ENCODE measurements around the gene CACNA2D4. TPM values are rescaled to one million over a fixed set of nuclear protein-coding genes. Genes with fewer than 3 reads are reported as not detected.

Gene CACNA2D4
- total RNA-seq, 4 donors from 2014 or later: 0.84 to 3.8 (median 3.4) TPM

DNA sequence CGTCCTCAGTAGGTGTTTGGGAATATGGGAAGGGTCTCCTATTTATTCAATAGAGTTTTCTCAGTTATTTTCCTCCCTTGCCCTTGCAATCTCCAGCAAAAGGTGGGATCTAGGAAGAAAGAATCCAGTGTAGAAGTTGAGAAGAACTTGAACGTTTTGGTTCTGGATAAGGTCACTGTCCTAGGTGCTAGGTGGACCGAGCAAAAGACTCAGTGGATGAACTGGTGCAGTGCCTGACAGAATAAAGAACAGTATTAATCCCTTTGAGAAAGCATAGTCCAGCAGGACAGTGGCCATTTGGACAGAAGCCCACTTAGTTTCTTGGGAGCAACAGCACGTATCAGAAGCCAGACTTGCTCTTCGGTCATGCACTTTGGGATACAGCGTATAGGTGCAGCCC, 130.7 kb downstream of the CACNA2D4 start:
- 46% methylated on average over 6 of the region's 6 CpGs for WGBS
- Histone ChIP-seq H3K27ac (replicated peaks in 1 of 4) (no peak overlapping the region), H3K4me3 (no peak overlapping the region), H3K4me1 (peaks cover 0 to 21% (median 11%) of the 10 kb centered on the region in 4 donors), H3K27me3 (no peaks in the 10 kb centered on the region), H3K36me3 (peaks cover 12 to 53% (median 35%) of the 10 kb centered on the region in 4 donors), H3K9me3 (no peaks in the 10 kb centered on the region)
- TF ChIP-seq POLR2A (IDR thresholded peaks at IDR 0.05; ENCODE audit: low read depth) (no peak), EP300 (IDR thresholded peaks at IDR 0.05) (no peak), POLR2AphosphoS5 (IDR thresholded peaks at IDR 0.05) (no peak)
- TF ChIP-seq, protein P1, sequence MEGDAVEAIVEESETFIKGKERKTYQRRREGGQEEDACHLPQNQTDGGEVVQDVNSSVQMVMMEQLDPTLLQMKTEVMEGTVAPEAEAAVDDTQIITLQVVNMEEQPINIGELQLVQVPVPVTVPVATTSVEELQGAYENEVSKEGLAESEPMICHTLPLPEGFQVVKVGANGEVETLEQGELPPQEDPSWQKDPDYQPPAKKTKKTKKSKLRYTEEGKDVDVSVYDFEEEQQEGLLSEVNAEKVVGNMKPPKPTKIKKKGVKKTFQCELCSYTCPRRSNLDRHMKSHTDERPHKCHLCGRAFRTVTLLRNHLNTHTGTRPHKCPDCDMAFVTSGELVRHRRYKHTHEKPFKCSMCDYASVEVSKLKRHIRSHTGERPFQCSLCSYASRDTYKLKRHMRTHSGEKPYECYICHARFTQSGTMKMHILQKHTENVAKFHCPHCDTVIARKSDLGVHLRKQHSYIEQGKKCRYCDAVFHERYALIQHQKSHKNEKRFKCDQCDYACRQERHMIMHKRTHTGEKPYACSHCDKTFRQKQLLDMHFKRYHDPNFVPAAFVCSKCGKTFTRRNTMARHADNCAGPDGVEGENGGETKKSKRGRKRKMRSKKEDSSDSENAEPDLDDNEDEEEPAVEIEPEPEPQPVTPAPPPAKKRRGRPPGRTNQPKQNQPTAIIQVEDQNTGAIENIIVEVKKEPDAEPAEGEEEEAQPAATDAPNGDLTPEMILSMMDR (IDR thresholded peaks at IDR 0.05): no peak
- DNase-seq (ENCODE audit: extremely low spot score): no peak
- intact Hi-C loops (cut with DNase I): loop anchor here (5.0 kb wide), 1 partner anchor 90 kb away; no protein-coding TSS in a partner anchor

DNA sequence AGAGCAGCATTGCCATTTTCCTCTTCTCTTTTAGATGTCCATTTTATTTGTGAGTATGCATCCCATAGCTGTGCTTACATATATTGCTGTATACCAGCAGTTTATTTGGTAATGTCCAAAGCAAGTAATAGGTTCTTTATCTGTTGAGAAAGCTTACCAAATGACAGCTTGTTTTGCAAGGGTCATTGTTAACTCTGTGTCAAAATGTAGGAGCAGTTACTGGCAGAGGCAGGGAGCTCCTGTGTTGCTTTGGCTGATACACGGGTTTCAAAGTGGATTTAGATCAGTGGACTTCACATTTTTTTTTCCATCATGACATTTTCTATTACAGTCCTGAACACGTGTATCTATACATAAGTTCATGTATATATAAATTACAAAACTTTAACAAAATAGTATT, 136.2 kb downstream of the CACNA2D4 start:
- no peak overlapping the region for H3K4me3 ChIP-seq
- no peak overlapping the region for H3K27ac ChIP-seq (replicated peaks in 1 of 4)
- TF ChIP-seq POLR2AphosphoS5 (IDR thresholded peaks at IDR 0.05) (no peak), POLR2A (IDR thresholded peaks at IDR 0.05; ENCODE audit: low read depth) (no peak), EP300 (IDR thresholded peaks at IDR 0.05) (no peak)
- TF ChIP-seq, protein P1 (IDR thresholded peaks at IDR 0.05): no peak
- H3K36me3 ChIP-seq: peaks cover 16 to 70% (median 36%) of the 10 kb centered on the region in 4 donors
- no peaks in the 10 kb centered on the region for H3K9me3 ChIP-seq
- intact Hi-C loops (cut with DNase I): no loop called here
- WGBS: 64% methylated on average over 2 of the region's 2 CpGs
- no peaks in the 10 kb centered on the region for H3K27me3 ChIP-seq
- no peak for DNase-seq (ENCODE audit: extremely low spot score)
- peaks cover 31 to 43% (median 37%) of the 10 kb centered on the region in 4 donors for H3K4me1 ChIP-seq

DNA sequence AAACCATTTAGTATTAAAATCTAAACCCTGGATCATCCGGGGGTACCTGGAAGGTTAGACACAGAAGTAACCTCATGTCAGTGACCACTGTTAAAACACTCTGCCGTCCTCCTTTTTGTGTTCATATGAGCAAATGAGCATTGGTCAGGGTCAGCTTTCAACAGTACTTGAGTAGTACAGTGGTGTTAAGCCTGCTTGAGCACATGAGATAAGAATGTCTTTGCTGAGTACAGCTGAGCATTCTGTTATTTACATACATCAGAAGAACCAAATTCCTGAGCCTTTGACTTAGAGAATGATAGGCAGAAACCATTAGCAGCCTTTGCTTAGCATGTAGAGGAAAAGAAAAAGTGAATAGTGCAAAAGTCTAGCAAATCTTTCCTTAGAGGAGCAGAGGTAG, 136.7 kb downstream of the CACNA2D4 start:
- no peak overlapping the region for H3K4me3 ChIP-seq
- 45% methylated on average over 2 of the region's 2 CpGs for WGBS
- no peak for DNase-seq (ENCODE audit: extremely low spot score)
- intact Hi-C loops (cut with DNase I): no loop called here
- TF ChIP-seq POLR2A (IDR thresholded peaks at IDR 0.05; ENCODE audit: low read depth) (no peak), EP300 (IDR thresholded peaks at IDR 0.05) (no peak), POLR2AphosphoS5 (IDR thresholded peaks at IDR 0.05) (no peak)
- TF ChIP-seq, protein P1 (IDR thresholded peaks at IDR 0.05): no peak
- H3K27ac ChIP-seq (replicated peaks in 1 of 4): no peak overlapping the region
- H3K27me3 ChIP-seq: no peaks in the 10 kb centered on the region
- H3K36me3 ChIP-seq: peaks cover 16 to 65% (median 32%) of the 10 kb centered on the region in 4 donors
- peaks cover 31 to 43% (median 38%) of the 10 kb centered on the region in 4 donors for H3K4me1 ChIP-seq
- no peaks in the 10 kb centered on the region for H3K9me3 ChIP-seq

GRCh38 chr12:1779783-1780182, 138.7 kb downstream of the CACNA2D4 start:
- DNase-seq (ENCODE audit: extremely low spot score): no peak
- peak overlapping the region; percentile 8 to 50 (median 24) for H3K27ac ChIP-seq (replicated peaks in 1 of 4)
- no peak overlapping the region for H3K4me3 ChIP-seq
- no peaks in the 10 kb centered on the region for H3K9me3 ChIP-seq
- peaks cover 38 to 56% (median 49%) of the 10 kb centered on the region in 4 donors for H3K4me1 ChIP-seq
- intact Hi-C loops (cut with DNase I): no loop called here
- whole genome bisulfite sequencing: 35% methylated on average over 1 of the region's 1 CpG
- H3K27me3 ChIP-seq: no peaks in the 10 kb centered on the region
- no peak for TF ChIP-seq POLR2A (IDR thresholded peaks at IDR 0.05; ENCODE audit: low read depth)
- TF ChIP-seq EP300 (IDR thresholded peaks at IDR 0.05): no peak
- TF ChIP-seq, protein P1 (IDR thresholded peaks at IDR 0.05): no peak
- no peak for TF ChIP-seq POLR2AphosphoS5 (IDR thresholded peaks at IDR 0.05)
- H3K36me3 ChIP-seq: peaks cover 4 to 45% (median 15%) of the 10 kb centered on the region in 4 donors

DNA sequence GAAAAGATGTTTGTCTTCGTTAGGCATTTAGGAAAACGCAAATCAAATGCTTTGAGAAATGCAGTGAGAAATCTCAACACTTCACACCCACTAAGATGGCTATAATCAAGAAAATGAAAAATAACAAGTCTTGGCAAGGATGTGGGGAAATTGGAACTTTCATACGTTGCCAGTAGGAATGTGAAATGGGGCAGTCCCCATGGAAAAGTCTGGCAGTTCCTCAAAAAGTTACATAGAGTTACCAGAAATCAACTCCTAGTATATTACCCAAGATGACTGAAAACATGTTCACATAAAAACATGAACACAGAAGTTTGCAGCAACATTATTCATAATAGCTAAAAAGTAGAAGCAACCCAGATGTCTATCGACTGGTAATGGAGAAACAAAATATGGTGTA, 139.5 kb downstream of the CACNA2D4 start:
- intact Hi-C loops (cut with DNase I): no loop called here
- WGBS: 68% methylated on average over 4 of the region's 4 CpGs
- H3K36me3 ChIP-seq: peaks cover 3 to 40% (median 10%) of the 10 kb centered on the region in 4 donors
- H3K27me3 ChIP-seq: no peaks in the 10 kb centered on the region
- no peak for TF ChIP-seq POLR2AphosphoS5 (IDR thresholded peaks at IDR 0.05)
- no peak for TF ChIP-seq EP300 (IDR thresholded peaks at IDR 0.05)
- TF ChIP-seq, protein P1 (IDR thresholded peaks at IDR 0.05): no peak
- no peak for TF ChIP-seq POLR2A (IDR thresholded peaks at IDR 0.05; ENCODE audit: low read depth)
- H3K4me3 ChIP-seq: no peak overlapping the region
- H3K9me3 ChIP-seq: no peaks in the 10 kb centered on the region
- DNase-seq (ENCODE audit: extremely low spot score): no peak
- peaks cover 40 to 63% (median 53%) of the 10 kb centered on the region in 4 donors for H3K4me1 ChIP-seq
- peak overlapping the region in 2 of 4 donors; percentile 8 to 22 for H3K27ac ChIP-seq (replicated peaks in 1 of 4)

Data from esophagus muscularis mucosa (tissue), 4 donors.